ENCODE results near the gene HSPA12B.

HSPA12B gene

GRCh38 chr20:3749087-3749688 is 16.7 kb downstream of the HSPA12B start:
- no peak for DNase-seq (ENCODE audit: low spot score)

GRCh38 chr20:3749689-3750531 is 17.4 kb downstream of the HSPA12B start:
- DNase-seq (ENCODE audit: low spot score), result peak; percentile 27

DNA sequence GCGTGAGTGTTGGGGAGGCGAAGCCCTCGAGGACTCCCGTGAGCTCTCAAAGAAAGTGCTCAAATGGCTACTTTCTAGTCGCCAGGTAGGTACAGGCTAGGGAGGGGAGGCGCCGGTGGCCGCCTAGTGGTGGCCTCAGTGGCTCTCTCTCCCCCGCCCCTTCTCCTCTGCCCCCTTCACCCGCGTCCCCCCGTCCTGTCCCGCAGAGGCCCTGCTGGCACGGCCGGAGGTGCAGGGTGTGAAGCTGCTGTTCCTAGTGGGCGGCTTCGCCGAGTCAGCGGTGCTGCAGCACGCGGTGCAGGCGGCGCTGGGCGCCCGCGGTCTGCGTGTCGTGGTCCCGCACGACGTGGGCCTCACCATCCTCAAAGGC is 18.8 kb downstream of the HSPA12B start:
- DNase-seq (ENCODE audit: low spot score), result no peak

DNA sequence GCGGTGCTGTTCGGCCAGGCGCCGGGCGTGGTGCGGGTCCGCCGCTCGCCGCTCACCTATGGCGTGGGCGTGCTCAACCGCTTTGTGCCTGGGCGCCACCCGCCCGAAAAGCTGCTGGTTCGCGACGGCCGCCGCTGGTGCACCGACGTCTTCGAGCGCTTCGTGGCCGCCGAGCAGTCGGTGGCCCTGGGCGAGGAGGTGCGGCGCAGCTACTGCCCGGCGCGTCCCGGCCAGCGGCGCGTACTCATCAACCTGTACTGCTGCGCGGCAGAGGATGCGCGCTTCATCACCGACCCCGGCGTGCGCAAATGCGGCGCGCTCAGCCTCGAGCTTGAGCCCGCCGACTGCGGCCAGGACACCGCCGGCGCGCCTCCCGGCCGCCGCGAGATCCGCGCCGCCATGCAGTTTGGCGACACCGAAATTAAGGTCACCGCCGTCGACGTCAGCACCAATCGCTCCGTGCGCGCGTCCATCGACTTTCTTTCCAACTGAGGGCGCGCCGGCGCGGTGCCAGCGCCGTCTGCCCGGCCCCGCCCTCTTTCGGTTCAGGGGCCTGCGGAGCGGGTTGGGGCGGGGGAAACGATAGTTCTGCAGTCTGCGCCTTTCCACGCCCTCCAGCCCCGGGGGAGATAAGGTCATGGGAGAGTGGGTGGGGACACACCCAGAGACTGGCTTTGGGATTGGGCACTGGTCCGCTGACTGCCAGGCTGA is 19.3 kb downstream of the HSPA12B start:
- DNase-seq (ENCODE audit: low spot score), result peak; percentile 27

- DNase-seq (ENCODE audit: low spot score), result no peak
Observed at GRCh38 chr20:3752386-3752759, 19.9 kb downstream of the HSPA12B start.

GRCh38 chr20:3753098-3753497 is 20.6 kb downstream of the HSPA12B start:
- peak; percentile 59 for DNase-seq (ENCODE audit: low spot score)

GRCh38 chr20:3753501-3754275 is 21.2 kb downstream of the HSPA12B start:
- DNase-seq (ENCODE audit: low spot score), result no peak

GRCh38 chr20:3754276-3754630 is 21.8 kb downstream of the HSPA12B start:
- no peak for DNase-seq (ENCODE audit: low spot score)

GRCh38 chr20:3755269-3755668 is 22.8 kb downstream of the HSPA12B start:
- no peak for DNase-seq (ENCODE audit: low spot score)

GRCh38 chr20:3755814-3756480 is 23.5 kb downstream of the HSPA12B start:
- DNase-seq (ENCODE audit: low spot score), result no peak

DNA sequence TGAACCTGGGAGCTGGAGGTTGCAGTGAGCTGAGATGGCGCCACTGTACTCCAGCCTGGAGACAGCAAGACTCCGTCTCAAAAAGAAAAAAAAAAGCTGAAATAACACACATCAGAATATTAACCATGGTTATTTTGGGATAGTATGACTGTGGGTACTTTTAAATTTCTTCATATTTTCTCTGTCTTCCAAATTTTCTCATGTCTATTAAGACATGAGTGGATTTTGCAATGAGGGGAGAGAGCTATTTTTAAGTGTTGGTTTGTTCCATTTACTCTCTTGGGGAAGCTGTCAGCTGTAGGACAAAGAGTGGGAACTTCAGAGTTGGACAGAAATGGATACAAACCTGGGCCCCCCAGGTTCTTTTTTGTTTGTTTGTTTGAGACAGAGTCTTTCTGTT is 24.8 kb downstream of the HSPA12B start:
- no peak for DNase-seq (ENCODE audit: low spot score)

DNA sequence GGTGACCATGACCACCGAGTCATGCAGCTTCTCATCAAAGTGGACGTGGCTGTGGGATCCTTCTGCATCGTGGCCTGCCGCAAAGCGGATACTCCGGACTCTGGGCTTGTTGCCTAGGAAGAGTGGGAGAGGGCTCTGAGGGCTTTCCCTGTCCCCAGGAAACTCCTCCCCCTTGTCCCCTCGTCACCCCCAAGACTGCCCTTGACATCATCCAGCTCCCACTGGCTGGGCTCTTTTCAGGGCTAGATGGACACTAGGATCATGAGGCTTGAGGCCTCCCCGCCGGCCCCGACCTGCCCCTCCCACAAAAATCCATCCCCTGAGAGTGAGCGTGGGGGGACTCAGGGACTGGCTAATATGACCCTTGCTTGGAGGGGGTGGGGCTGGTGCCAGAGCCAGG is 26.1 kb downstream of the HSPA12B start:
- no peak for DNase-seq (ENCODE audit: low spot score)

DNA sequence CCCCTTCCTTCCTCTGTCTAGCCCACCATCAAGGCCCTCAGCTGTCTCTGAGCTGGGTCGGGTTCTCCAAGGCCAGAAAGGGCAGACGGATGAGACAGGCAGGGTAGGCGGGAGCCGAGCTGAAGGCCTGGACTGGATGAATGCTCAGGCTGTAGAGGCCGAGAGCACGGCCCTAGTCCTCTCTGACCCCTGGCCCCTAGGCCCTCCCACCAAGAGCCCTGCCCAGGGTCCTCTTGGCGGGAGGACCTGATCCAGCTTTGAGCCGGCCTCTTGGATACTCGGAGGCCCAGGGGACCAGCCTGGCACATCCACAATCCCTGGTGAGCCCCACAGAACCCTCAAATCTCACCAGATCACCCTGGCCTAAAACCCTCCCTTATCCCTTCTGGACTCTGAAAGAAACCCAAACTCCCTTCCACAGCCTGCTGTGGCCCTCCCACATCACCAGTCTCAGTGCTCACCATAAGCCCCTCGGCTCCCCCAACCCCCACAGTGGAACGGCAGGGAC is 26.9 kb downstream of the HSPA12B start:
- DNase-seq (ENCODE audit: low spot score), result no peak

DNA sequence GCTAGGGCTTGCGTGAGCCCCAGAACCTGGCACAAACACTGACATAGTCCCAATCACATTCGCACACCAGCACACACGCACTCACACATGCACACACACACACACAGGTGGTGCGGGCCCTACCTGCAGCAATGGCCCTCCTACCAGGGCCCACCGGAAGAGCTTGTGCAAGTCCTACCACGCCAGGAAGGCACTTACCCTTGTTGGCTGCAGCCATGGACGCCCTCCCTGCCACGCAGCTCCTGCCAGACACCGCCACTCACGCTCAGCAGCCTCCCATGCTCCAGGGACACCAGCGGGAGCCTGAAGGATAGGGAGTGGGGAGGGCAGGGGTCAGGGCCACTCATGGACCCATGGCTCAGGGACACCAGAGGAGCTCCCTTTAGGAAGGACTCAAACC is 27.4 kb downstream of the HSPA12B start:
- DNase-seq (ENCODE audit: low spot score), result no peak

- peak; percentile 67 for DNase-seq (ENCODE audit: low spot score)
Observed at GRCh38 chr20:3760655-3761348, 28.3 kb downstream of the HSPA12B start.

GRCh38 chr20:3763671-3764601 is 31.5 kb downstream of the HSPA12B start:
- no peak for DNase-seq (ENCODE audit: low spot score)

GRCh38 chr20:3764659-3765058 is 32.2 kb downstream of the HSPA12B start:
- DNase-seq (ENCODE audit: low spot score), result no peak

- no peak for DNase-seq (ENCODE audit: low spot score)
Observed at GRCh38 chr20:3765171-3765882, 32.8 kb downstream of the HSPA12B start.

DNA sequence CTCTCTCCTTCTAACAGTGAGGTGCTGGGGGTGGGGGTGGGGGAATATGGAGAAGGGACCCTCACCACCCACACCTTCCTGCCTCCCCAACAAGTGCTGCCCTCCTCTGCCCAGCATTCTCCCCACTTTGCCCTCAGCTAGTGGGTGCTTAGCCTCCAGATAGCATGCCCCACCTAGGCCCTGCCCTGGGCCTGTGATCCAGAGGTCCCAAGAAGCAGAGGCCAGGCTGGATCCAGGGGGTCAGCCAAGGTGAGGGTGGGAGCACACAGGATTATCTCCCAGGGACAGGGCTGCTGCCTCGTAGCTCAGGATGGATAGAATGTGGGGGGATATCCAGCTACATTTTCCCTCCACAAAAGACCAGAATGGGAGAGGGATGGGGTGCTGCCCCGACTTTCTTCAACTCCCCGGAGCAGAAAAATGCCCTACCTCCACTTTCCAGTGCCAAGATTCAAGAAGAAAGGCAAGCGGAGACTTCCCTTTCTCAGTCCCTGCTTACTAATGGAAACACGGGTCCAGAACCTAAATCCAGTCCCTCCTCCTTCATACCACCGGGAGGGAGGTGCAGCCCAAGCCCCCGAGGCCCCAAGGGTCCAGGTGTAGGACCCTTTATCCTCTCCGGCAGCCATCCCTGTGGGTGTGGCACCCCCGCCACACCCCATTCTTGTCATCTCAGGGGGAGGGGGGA is 34.1 kb downstream of the HSPA12B start:
- no peak for DNase-seq (ENCODE audit: low spot score)

Data from kidney tubule cell (primary cell).